Measurements from ENCODE around the gene CNPY3. TPM values are rescaled to one million over a fixed set of nuclear protein-coding genes. Genes with fewer than 3 reads are reported as not detected.

CNPY3 gene
- total and polyA plus RNA-seq, 2 of the 13 experiments (the other 11 are each of a cell fraction or from before 2014, with no cell fraction given), result 42.3 to 60.2 TPM

- Histone ChIP-seq H3K9me3 (ENCODE audit: low read length) (no peaks in the 10 kb centered on the region), H3K27ac (ENCODE audit: extremely low read length, insufficient read depth, low read length) (peak overlapping the region; percentile 81), H3K27me3 (ENCODE audit: control insufficient read depth in 1 of 2, insufficient read depth in 2 of 2, low read length in 2 of 2) (no peaks in the 10 kb centered on the region), H2AFZ (ENCODE audit: low read length) (no peak overlapping the region), H3K4me3 (replicated peaks in 1 of 3; ENCODE audit: insufficient read depth in 1 of 3, low read depth in 2 of 3, low read length in 3 of 3) (no peak overlapping the region), H3K79me2 (ENCODE audit: insufficient read depth, low read length) (peaks cover 6% of the 10 kb centered on the region), H3K36me3 (replicated peaks in 1 of 2; ENCODE audit: control insufficient read depth in 1 of 2, insufficient read depth in 2 of 2, low read length in 2 of 2) (peaks cover 13 to 41% of the 10 kb centered on the region in 2 experiments), H3K4me2 (ENCODE audit: low read depth, low read length) (no peak overlapping the region), H3K9ac (ENCODE audit: insufficient read depth, low read depth, low read length) (no peak overlapping the region), H4K20me1 (ENCODE audit: insufficient read depth, low read length) (no peaks in the 10 kb centered on the region), H3K4me1 (ENCODE audit: insufficient read depth, low read length) (peaks cover 65% of the 10 kb centered on the region)
- DNase-seq (ENCODE audit: low spot score) (no peak), FAIRE-seq (no peak), ATAC-seq (no peak)
- ChIA-PET CTCF (ENCODE audit: low intra/inter-chr PET ratio, low total read pairs) (interaction anchor here (1.2 kb wide), 1 partner anchor 25 kb away, joined by 3 read pairs; no protein-coding TSS in a partner anchor), POLR2A (interaction anchor here (1.0 to 5.0 kb wide), 9 partner anchors 9 to 59 kb away, joined by 3 to 56 read pairs (median 6); partner anchors contain the start of genes CNPY3, GNMT, PEX6 and PPP2R5D)
- in situ Hi-C loops (cut with HindIII; ENCODE audit: extremely low pct_ligation_motif_present, low pct_unique_long_range_greater_than_20kb) (no loop called here), intact Hi-C loops (cut with micrococcal nuclease; ENCODE audit: unreplicated experiment) (loop anchor here (5.0 kb wide), 1 partner anchor 36 kb away; no protein-coding TSS in a partner anchor)
- 87% methylated on average over 5 of the region's 5 CpGs for WGBS (ENCODE audit: low lambda C conversion rate)
- no TSS peak for BruUV-seq (replicated peaks)
- TF ChIP-seq HDAC6 (IDR thresholded peaks at IDR 0.05; ENCODE audit: low read depth, low read length) (no peak), RBAK (CRISPR knock-in tag; IDR thresholded peaks at IDR 0.05) (0 out of 2 replicates have a peak, but pooled peaks have one; percentile 22), ERF (CRISPR knock-in tag; IDR thresholded peaks at IDR 0.05) (no peak), ZNF101 (CRISPR knock-in tag; IDR thresholded peaks at IDR 0.05; ENCODE audit: borderline replicate concordance, low read depth) (no peak), ZNF33B (CRISPR knock-in tag; IDR thresholded peaks at IDR 0.05) (peak; percentile 72; the same call in 1 of the 2 replicates), GABPB1 (CRISPR knock-in tag; IDR thresholded peaks at IDR 0.05) (no peak), ZNF800 (CRISPR knock-in tag; IDR thresholded peaks at IDR 0.05) (no peak), EEA1 (CRISPR knock-in tag; IDR thresholded peaks at IDR 0.05; ENCODE audit: borderline replicate concordance) (no peak), HIVEP1 (CRISPR knock-in tag; IDR thresholded peaks at IDR 0.05) (no peak), MXD4 (CRISPR knock-in tag; IDR thresholded peaks at IDR 0.05) (no peak), FLYWCH1 (CRISPR knock-in tag; IDR thresholded peaks at IDR 0.05) (no peak), RBM22 (optimal IDR thresholded peaks at IDR 0.05; ENCODE audit: low read length) (peak; percentile 23), ZNF691 (CRISPR knock-in tag; IDR thresholded peaks at IDR 0.05; ENCODE audit: borderline replicate concordance, low read depth) (peak; percentile 86), IRX3 (CRISPR knock-in tag; IDR thresholded peaks at IDR 0.05; ENCODE audit: borderline replicate concordance, low read depth) (no peak), MYNN (CRISPR knock-in tag; IDR thresholded peaks at IDR 0.05; ENCODE audit: low read depth) (no peak), SMYD3 (CRISPR knock-in tag; IDR thresholded peaks at IDR 0.05) (no peak), ZNF484 (CRISPR knock-in tag; IDR thresholded peaks at IDR 0.05; ENCODE audit: borderline replicate concordance, low read depth) (0 out of 2 replicates have a peak, but pooled peaks have one; percentile 53), SNAPC5 (CRISPR knock-in tag; IDR thresholded peaks at IDR 0.05; ENCODE audit: borderline replicate concordance) (no peak)
Observed at GRCh38 chr6:42938428-42938796, 9.1 kb downstream of the CNPY3 start.
